ENCODE measurements around the gene REC114. TPM values are rescaled to one million over a fixed set of nuclear protein-coding genes. Genes with fewer than 3 reads are reported as not detected.

The REC114 gene
- total and polyA plus RNA-seq, 9 of the 15 experiments (the other 6 are each of a cell fraction or from before 2014, with no cell fraction given) = 0.07 to 0.24 TPM; not detected in 7

- TF ChIP-seq CTCF (IDR thresholded peaks at IDR 0.05 in 2 of 3, conservative IDR thresholded peaks at IDR 0.05 in 1 of 3; ENCODE audit: insufficient read depth in 2 of 3, low read depth in 1 of 3, low read length in 3 of 3) = peak; percentile 30 to 69 (median 51); a peak in 3 of 6 replicates
- TF ChIP-seq SMC3 (conservative IDR thresholded peaks at IDR 0.05; ENCODE audit: insufficient read depth, low read depth, low read length) = 0 out of 2 replicates have a peak, but pooled peaks have one; percentile 41
- peak; percentile 49 to 65 for TF ChIP-seq RAD21 (CRISPR knock-in tag; conservative IDR thresholded peaks at IDR 0.05 in 1 of 2, IDR thresholded peaks at IDR 0.05 in 1 of 2)
Observed at GRCh38 chr15:73560501-73561117, 117.6 kb downstream of the REC114 start (continued).

GRCh38 chr15:73564255-73564654, 121.3 kb downstream of the REC114 start:
- Histone ChIP-seq H3K9me1 (ENCODE audit: control insufficient read depth, insufficient read depth, low read length) (no peaks in the 10 kb centered on the region), H3K27me3 (ENCODE audit: control insufficient read depth in 2 of 2, insufficient read depth in 2 of 2, low read length in 2 of 2) (no peaks in the 10 kb centered on the region), H3K4me1 (replicated peaks in 1 of 2; ENCODE audit: control insufficient read depth in 2 of 2, insufficient read depth in 2 of 2, low read length in 2 of 2) (peaks cover 0 to 11% of the 10 kb centered on the region in 2 experiments; a peak in 3 of 5 replicates), H3K4me3 (no peak overlapping the region), H3K4me2 (ENCODE audit: insufficient read depth, low read length) (peak overlapping the region; percentile 22; the same call in 1 of the 2 replicates), H4K20me1 (replicated peaks; ENCODE audit: control insufficient read depth, insufficient read depth, low read length) (peaks cover 4% of the 10 kb centered on the region; the same call in 1 of the 2 replicates), H3K9me3 (replicated peaks; ENCODE audit: control insufficient read depth, insufficient read depth, low read depth, low read length) (no peaks in the 10 kb centered on the region), H3K9ac (ENCODE audit: insufficient read depth in 1 of 2, low read depth in 2 of 2, low read length in 2 of 2) (no peak overlapping the region), H2AFZ (ENCODE audit: low read depth, low read length) (0 out of 2 replicates have a peak overlapping the region, but pooled peaks have one; percentile 9), H3K36me3 (ENCODE audit: control insufficient read depth, insufficient read depth, low read length) (peaks cover 62% of the 10 kb centered on the region), H3K79me2 (ENCODE audit: control insufficient read depth, insufficient read depth, low read length) (no peaks in the 10 kb centered on the region), H3K27ac (ENCODE audit: extremely low read depth, low read depth, low read length) (peak overlapping the region; percentile 43; the same call in 1 of the 3 replicates)
- ATAC-seq (peak; percentile 81), DNase-seq (ENCODE audit: extremely low read depth in 1 of 4, low spot score in 3 of 4) (peak; percentile 39 to 69 (median 54)), FAIRE-seq (peak; percentile 75)
- no TSS peak for BruUV-seq (replicated peaks)
- WGBS (ENCODE audit: insufficient coverage, low coverage, missing lambda C conversion rate) = 11% methylated on average over 6 of the region's 6 CpGs
- intact Hi-C loops (cut with micrococcal nuclease) = loop anchor here (1.0 kb wide), 1 partner anchor 72 kb away; no protein-coding TSS in a partner anchor
- in situ Hi-C loops (cut with MboI) = loop anchor here (5.0 kb wide), 2 partner anchors 73 to 133 kb away; no protein-coding TSS in a partner anchor
- ChIA-PET CTCF (ENCODE audit: low intra/inter-chr PET ratio) (interaction anchor here (5.5 kb wide), 1 partner anchor 72 kb away, joined by 52 read pairs; no protein-coding TSS in a partner anchor), POLR2A (interaction anchor here (0.6 kb wide), 1 partner anchor 38 kb away, joined by 3 read pairs; no protein-coding TSS in a partner anchor)
- TF ChIP-seq FOXK1 (CRISPR knock-in tag; IDR thresholded peaks at IDR 0.05; ENCODE audit: borderline replicate concordance) = no peak
- TF ChIP-seq FOSL1 (tag; conservative IDR thresholded peaks at IDR 0.05) = peak; percentile 92
- no peak for TF ChIP-seq ZNF311 (CRISPR knock-in tag; IDR thresholded peaks at IDR 0.05)
- TF ChIP-seq ZNF75A (CRISPR knock-in tag; IDR thresholded peaks at IDR 0.05) = no peak
- TF ChIP-seq MITF (IDR thresholded peaks at IDR 0.05) = no peak
- TF ChIP-seq MTA3 (IDR thresholded peaks at IDR 0.05; ENCODE audit: borderline replicate concordance) = no peak
- TF ChIP-seq NBN (IDR thresholded peaks at IDR 0.05; ENCODE audit: low read depth) = no peak
- no peak for TF ChIP-seq ATF1 (CRISPR knock-in tag; IDR thresholded peaks at IDR 0.05)
- no peak for TF ChIP-seq ATF1 (tag; IDR thresholded peaks at IDR 0.05)
- no peak for TF ChIP-seq THRA (IDR thresholded peaks at IDR 0.05)
- no peak for TF ChIP-seq NEUROD1 (IDR thresholded peaks at IDR 0.05; ENCODE audit: borderline replicate concordance, low read depth, low read length, partially characterized antibody)
- TF ChIP-seq TBP (optimal IDR thresholded peaks at IDR 0.05; ENCODE audit: low read depth, low read length) = no peak

All from K562 (cell line).